HG03103 (cell line): Measurements from ENCODE around the gene ZFP37.
"Not testable (repeated sequence)": the region's sequence is repeated elsewhere in the genome, so short reads cannot be mapped to it uniquely, and the experiment has no call there.

ENCODE experiments used
- ATAC-seq: cut with Tn5 transposase; IDR thresholded peaks from one replicate; pipeline ENCODE4 v1.9.1; 2021; ENCODE audit warnings: low read depth; ENCODE audit not compliant: unreplicated experiment

Gene ZFP37

DNA sequence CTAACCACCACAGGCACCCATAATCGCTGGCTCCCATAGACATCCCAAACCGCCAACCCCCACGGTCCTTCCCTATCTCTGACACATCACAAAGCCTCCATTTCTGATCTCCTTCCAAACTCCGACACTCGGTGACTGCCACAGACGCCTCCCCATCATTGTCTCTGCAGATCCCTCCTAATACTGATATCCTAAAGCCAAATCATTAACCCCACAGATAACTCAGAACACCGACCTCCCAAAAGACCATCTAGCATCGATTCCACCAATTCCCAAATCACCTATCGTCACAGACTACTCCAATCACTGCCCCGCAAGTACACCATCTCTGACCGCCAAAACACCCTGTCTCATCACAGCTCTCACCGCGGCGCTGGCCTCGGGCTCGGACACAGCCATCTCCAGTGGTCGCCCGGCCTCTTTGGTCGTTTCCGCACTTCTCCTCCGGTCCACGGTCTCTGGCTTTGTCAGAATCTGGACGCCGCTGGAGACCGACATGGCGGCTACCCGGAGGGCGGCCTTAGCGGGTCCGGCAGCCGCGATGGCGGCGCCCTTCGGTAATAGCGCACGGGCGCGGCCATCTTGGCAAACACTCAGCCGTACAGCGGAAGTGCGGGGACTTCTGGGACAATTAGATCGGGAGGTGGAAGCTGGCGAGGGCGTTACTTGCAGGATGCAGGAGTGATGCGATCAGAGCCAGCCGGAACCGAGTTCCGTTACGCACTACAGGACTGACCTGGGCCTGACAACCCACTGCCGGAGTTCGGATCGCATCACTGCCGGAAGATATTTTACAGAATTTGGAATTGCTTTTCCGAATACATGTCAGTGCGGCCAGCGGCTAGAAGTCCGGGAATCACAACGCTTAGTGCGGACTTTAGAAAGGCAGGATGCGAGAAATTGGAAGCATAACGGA lies at the start of gene ZFP37:
ZFP37 (minus strand) TSS at position 534 of the 916 bp plus-strand sequence; CDS start at position 498, 36 bp downstream.
- peak; percentile 97 for ATAC-seq

DNA sequence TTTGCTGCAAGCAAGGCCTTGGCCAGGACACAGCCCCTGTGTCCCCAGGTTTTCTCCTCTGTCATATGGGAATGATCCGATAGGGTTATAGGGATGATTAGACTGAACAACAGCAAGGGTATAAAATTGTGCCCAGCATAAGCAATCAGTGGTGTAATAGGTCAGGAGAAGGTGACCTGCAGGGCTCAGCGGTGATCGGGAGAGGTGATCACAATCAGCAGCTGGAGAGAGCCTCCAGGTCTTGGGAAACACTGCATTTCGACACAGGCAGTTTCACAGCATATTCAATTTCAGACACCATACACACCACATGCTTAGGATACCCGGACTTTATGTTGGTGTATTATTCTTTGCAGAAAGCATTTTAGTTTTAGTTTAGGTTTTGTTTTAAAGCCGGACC lies 48.8 kb upstream of the ZFP37 start:
- ATAC-seq = not testable (repeated sequence)

DNA sequence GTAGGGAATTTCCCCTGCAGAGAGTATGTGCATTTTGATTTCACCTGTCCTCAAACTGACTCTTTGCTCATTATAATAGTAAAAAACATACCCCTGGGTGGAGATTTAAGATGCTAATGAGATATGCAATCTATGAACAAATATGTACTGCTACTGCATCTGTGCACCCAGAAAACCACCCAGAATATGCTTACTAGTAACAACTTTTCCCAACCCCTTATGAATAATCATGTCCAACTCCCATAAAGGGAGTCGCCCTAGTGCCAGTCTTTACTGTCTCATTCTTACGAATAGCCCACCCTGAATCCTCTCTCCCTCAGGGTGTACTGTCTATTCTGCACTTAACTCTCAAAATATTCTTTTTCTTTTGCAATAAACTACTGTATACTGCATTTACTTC lies 39.0 kb upstream of the ZFP37 start:
- no peak for ATAC-seq

DNA sequence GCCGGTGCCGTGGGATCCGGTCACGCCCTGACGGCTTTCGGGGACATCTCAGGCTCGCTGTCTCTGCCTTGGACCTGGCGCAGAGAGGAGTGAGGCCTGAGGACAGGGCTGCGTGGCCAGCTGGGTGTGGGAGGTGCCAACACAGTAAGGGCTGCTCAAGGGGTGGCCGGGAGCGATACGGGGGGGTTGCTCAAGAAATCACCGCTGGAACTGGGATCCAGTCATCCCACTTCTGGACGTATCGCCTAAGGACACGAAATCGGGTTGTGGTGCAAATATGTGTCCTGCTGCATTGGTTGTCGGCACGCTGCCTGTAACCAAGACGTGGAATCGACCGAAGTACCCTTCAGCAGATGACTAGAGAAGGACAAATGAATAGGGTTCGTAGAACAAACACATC lies 33.4 kb upstream of the ZFP37 start:
- ATAC-seq = not testable (repeated sequence)

DNA sequence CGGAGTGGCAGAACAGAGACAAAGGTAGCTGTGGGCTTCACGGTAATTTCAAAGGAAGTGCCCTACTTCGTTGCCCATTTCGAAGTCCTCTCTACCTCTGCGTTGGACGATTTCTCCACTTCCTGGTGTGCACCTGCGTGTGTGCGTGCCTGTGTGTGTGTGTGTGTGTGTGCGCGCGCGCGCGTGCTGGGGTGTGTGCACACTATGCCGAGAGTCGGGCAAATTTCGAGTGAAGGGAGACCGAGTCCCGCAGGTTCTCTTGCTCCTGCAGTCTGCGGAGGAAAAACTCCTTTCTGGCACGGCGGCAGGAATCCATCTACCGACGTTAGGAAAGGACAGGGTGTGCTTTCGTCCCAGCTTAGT lies 32.6 kb upstream of the ZFP37 start:
- not testable (repeated sequence) for ATAC-seq

DNA sequence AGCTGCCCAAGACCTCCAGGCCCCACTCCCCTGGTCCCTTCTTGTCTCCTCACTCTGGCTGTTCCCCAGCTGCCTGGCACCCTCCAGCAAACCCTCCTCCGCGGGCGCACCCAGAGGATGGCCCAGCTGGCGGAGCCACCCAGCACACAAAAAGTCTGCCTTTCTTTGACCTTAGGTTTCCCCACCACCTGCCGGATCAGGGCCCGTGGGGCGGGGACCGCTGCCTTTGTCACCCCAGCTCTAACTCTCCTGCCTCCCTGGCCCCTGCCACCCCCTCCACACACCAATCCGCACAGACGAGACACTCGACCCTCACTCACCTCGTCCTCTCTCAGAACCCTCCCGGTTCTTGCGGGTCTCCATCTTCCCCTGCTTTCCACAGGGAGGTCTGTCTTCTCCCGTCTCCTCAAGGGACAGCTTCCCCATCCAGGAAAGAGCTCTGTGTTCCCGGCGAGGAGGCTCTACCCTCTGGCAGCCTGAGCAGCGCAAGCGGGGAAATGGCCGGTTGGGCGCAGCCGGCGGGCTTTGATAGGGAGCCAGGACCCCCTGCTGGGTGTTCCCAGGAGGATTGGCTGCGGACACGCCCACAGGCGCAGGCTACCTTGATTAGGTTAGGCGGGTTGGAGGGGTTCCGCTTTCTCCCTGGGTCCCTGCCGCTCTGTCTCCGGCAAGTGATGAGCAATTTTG lies 32.1 kb upstream of the ZFP37 start:
- ATAC-seq = not testable (repeated sequence)

DNA sequence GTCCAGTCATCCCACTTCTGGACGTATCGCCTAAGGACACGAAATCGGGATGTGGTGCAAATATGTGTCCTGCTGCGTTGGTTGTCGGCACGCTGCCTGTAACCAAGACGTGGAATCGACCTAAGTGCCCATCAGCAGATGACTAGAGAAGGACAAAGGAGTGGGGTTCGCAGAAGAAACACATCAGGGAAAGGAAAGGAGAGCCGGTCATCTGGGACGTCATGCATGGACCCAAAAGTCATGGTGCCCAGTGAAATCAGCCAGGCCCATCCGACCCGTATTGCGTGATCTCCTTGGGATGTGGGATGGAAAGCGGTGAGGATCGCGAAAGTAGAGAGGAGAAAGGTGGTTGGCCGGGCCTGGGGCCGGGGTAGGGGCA lies 6.4 kb upstream of the ZFP37 start:
- not testable (repeated sequence) for ATAC-seq

DNA sequence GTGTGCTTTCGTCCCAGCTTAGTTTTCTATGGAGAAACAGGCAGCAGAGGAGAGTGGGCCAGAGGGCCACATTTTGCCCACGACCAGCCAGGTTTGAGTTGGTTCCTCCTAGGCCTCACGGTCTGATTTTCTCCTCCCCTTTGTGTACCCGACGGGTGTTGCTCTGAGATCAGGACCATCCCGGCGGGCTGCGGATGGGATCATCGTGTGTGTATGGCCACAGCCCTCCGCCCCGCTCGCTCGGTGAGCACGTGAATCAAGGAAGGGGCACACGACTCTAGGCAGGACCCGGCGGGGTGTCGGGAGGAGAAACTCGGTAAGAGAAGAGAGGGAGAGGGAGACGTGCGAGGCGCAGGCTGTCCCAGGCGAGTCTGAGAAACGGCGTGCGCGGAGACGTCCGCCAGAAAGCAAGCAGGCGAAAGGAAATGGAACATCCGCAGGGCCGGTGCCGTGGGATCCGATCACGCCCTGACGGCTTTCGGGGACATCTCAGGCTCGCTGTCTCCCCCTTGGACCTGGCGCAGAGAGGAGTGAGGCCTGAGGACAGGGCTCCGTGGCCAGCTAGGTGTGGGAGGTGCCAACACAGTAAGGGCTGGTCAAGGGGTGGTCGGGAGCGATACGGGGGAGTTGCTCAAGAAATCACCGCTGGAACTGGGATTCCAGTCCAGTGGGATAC lies 5.9 kb upstream of the ZFP37 start:
- ATAC-seq = not testable (repeated sequence)

DNA sequence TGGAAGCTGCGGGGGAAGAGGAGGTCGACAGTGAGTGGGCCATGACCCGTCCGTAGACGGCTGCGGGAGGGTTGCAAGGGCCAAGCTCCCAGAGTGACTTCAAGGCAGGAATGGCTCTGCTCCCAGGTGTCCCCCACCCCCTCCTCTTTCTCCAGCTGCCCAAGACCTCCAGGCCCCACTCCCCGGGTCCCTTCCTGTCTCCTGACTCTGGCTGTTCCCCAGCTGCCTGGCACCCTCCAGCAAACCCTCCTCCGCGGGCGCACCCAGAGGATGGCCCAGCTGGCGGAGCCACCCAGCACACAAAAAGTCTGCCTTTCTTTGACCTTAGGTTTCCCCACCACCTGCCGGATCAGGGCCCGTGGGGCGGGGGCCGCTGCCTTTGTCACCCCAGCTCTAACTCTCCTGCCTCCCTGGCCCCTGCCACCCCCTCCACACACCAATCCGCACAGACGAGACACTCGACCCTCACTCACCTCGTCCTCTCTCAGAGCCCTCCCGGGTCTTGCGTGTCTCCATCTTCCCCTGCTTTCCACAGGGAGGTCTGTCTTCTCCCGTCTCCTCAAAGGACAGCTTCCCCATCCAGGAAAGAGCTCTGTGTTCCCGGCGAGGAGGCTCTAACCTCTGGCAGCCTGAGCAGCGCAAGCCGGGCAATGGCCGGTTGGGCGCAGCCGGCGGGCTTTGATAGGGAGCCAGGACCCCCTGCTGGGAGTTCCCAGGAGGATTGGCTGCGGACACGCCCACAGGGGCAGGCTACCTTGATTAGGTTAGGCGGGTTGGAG lies 4.7 kb upstream of the ZFP37 start:
- ATAC-seq = not testable (repeated sequence)

DNA sequence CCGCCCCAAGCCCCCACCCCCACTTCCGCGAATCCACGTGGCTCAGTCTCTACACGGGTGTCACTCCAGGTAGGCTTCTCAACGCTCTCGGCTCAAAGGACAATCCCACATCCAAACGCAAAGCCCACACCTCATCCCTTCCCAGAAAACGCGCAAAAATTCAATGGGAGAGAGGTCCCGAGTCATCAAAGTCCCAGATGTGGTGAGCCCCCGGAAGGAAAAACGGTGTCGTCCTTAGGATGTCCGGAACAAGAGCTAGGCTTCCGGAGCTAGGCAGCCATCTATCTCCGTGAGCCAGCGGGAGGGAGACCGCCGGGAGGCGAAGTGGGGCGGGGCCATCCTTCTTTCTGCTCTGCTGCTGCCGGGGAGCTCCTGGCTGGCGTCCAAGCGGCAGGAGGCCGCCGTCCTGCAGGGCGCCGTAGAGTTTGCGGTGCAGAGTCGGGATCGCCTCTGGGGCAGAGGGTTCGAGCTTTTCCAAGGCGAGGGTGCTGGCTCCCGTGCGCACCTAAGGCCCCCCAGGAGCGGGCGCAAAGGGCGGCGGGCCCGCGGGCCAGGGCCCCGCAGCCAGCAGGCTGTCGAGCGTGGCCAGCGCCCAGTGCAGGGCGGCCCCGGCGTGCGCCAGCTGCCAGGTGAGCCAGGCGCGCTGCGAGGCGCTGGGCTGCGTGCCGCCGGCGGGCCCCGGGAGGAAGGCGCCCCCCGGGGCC lies 3.2 kb upstream of the ZFP37 start:
- ATAC-seq = not testable (repeated sequence)

DNA sequence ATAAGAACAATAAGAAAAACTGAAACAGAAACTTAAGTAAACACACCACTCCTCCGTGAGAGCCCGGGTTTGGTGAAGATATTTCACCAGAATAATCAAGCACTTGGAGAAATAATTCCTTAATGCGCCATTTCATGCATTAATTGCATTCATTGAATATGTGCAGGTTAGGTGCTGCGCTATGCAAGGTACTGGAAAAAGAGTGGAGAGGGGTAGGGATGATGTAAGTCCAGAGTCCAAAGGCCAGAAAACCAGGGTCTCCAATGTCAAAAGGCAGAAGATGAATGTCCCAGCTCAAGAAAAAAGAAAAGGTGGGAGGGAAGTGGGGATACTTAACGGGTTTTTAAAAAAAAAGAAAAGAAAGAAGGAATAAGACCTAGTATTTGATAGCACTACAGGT lies 669 bp upstream of the ZFP37 start:
- ATAC-seq = no peak

DNA sequence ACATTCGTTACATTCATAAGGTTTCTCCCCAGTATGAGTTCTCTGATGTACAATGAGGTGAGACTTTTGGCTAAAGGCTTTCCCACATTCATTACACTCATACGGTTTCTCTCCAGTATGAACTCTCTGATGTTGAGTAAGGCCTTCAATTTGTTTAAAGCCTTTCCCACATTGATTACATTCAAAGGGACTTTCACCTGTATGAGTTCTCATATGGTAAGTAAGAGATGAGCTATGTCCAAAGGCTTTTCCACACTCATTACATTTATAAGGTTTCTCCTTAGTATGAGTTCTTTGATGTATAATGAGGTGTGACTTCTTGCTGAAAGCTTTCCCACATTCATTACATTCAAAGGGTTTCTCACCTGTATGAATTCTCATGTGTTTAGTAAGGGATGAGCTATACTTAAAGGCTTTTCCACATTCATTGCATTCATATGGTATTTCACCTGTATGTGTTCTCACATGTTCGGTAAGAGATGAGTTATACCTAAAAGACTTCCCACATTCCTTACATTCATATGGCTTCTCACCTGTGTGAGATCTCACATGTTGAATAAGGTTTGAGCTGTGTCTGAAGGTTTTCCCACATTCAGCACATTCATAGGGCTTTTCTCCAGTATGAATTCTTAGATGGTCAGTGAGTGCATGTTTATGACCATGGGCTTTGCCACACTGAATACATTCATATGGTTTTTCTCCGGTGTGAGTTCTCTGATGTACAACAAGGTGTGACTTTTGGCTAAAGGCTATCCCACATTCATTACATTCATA lies 13.5 kb downstream of the ZFP37 start:
- ATAC-seq = no peak

DNA sequence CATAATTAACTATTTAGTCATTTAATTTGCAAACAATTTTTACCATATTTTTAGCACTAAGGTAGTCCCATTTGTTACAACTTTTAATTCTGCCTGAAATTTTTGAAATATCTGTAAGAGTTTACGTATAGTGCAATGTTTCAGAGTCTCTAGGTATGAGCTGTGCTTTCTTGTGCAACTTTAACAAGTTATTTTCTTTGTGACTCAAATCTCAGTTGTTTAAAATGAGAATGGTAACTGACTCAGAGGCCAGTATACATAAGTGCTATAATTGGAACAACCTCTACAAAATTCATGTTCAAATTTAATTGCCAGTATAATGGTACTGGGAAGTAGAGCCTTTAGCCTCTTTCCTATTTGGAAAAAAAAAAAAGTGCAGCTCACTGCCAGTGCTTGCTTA lies 30.3 kb downstream of the ZFP37 start:
- no peak for ATAC-seq

DNA sequence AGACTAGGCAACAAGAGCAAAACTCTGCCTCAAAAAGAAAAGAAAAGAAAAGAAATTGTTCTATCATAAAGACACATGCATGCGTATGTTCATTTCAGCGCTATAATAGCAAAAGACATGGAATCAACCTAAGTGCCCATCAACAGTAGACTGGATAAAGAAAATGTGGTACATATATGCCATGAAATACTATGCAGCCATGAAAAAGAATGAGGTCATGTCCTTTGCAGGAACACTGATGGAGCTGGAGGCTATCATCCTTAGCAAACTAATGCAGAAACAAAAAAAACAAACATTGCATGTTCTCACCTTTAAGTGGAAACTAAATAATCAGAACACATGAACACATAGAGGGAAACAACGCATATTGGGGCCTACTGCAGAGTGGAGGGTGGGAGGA lies 38.3 kb downstream of the ZFP37 start:
- no peak for ATAC-seq

DNA sequence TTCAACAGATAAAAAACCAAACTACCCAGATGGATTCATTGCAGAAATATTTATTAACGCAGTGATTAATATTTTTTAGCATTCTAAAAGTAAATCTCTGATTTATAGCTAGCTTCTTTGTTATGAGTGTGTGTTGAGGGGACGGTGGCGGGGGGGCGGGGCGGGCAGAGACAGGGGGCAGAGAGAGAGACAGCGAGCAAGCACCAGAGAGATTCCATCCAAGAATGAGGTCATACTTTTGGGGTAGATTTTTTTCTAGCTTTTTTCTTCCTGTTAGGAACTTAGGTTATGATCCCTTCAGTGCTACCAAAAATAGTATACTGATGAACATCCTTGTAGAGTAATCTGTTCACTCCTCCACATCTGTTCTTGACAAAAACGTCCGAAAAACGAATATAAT lies 44.0 kb downstream of the ZFP37 start:
- no peak for ATAC-seq

DNA sequence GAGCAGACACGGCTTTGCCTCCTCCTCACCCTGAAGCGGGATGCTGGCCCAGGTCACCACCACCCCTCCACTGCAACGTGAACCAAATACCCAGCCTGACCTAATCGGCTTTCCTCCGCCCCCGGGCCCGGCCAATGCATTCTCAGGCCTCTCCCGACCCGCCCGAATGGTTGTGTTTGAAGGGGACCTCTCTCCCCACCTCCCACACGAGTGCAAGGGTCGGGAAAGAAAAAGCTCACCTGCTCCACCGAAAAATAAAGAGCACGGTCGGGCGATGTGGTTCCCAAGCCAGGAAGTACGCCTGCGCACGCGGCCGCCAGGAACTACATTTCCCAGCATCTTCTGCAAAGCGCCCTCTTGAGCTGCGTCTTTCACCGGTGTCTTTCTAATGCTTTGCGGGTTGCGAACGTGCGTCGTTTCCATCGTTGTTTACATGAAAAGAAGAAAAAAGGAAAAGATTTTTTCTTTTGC lies 44.6 kb downstream of the ZFP37 start, which contains the start of gene ZNF883:
ZNF883 (minus strand) TSS at position 282 of the 471 bp plus-strand sequence.
- no peak for ATAC-seq

DNA sequence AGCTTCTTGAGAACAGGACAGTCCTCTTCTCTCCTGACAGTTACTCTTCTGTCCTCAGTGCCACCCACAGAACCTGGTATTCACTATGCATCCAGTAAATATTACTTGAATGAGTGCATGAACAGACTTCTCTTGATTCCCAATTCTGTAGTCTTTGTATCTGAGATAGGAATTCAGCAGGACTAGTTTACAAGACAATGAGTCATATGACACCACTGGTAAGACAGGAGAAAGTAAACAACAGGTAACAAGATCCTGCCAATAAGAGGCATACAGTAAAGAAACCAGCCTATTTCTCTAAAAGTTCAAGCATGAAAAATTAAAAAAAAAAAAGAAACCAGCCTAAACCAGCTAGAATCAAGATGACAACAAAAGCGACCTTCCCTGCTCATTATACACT lies 50.7 kb downstream of the ZFP37 start:
- ATAC-seq = no peak

DNA sequence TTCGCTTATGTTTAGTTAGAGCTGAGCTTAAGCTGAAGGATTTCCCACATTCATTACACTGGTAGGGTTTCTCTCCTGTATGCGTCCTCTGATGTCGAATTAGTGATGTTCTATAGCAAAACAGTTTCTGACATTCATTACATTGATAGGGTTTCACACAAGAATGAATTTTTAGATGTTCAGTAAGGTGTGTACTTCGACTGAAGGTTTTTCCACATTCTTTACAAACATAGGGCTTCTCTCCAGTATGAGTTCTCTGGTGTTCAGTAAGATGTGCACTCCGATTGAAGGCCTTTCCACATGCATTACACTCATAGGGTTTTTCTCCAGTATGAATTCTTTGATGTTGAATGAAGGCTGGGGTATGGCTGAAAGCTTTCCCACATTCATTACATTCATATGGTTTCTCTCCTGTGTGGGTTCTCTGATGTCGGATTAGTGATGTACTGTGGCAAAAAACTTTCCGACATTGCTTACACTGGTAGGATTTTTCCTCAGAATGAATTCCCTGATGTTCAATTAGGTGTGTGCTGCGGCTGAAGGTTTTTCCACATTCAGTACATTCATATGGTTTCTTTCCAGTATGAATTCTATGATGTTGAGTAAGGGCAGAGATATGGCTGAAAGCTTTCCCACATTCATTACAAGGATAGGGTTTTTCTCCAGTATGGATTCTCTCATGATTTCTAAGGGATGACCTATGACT lies 59.1 kb downstream of the ZFP37 start:
- no peak for ATAC-seq
